Endothelial cell of umbilical vein (primary cell): ENCODE data around the gene ZDHHC6. TPM values are rescaled to one million over a fixed set of nuclear protein-coding genes. Genes with fewer than 3 reads are reported as not detected.

Experiments used
- BruUV-seq: library from RNA; stranded (reverse); fragments of 400-500 nt; replicated peaks from 2 replicates; lab custom pipeline; 2021; lab: Mats Ljungman, UMichigan
- CTCF ChIA-PET: fragments of 300-600, 350-600 bp; sonication (Branson Sonifier 250); formaldehyde crosslinking; loops from one replicate; lab custom pipeline; 2021; ENCODE audit warnings: antibody characterized with exemption, inconsistent platforms; lab: Charles Lee
- POLR2A ChIA-PET: fragments of 300-600, 350-600 bp; sonication (Branson Sonifier 250); formaldehyde crosslinking; loops from one replicate; lab custom pipeline; 2021; ENCODE audit warnings: antibody characterized with exemption, inconsistent platforms; lab: Charles Lee
- DNase-seq: peaks from one replicate; pipeline ENCODE4 v3.0.0-alpha.2; 2011; ENCODE audit warnings: low read depth, low spot score
- FAIRE-seq: peaks from 2 replicates; lab custom pipeline; 2011; peaks lifted over from hg19 to GRCh38; lab: Jason Lieb, UNC
- H2AFZ ChIP-seq: 2 replicates; pipeline ENCODE4 v1.6.0; 2012; ENCODE audit warnings: low read depth, low read length, control low read depth, inconsistent platforms
- H3K27ac ChIP-seq: 2 replicates; pipeline ENCODE4 v1.5.1; 2011; ENCODE audit warnings: low read depth, mild to moderate bottlenecking, control low read depth, low read length, moderate library complexity; ENCODE audit not compliant: insufficient read depth
- H3K27me3 ChIP-seq, 2 experiments: 2 replicates each; pipeline versions ENCODE4 v1.6.0 to v1.6.1; 2011; ENCODE audit warnings: low read length in 2 of 2, mixed read lengths in 1 of 2; ENCODE audit not compliant: control insufficient read depth in 2 of 2, insufficient read depth in 2 of 2
- H3K36me3 ChIP-seq, 2 experiments: 2 replicates in 1 of 2; 3 replicates in 1 of 2; pipeline ENCODE4 v1.5.1; 2011; ENCODE audit warnings: low read length in 2 of 2, mild to moderate bottlenecking in 1 of 2, moderate library complexity in 1 of 2; ENCODE audit not compliant: control insufficient read depth in 2 of 2, insufficient read depth in 2 of 2; ENCODE audit errors: extremely low read depth in 1 of 2
- H3K4me1 ChIP-seq: 3 replicates; pipeline ENCODE4 v1.5.1; 2011; ENCODE audit warnings: mild to moderate bottlenecking, low read length; ENCODE audit not compliant: control insufficient read depth, insufficient read depth; ENCODE audit errors: extremely low read depth
- H3K4me2 ChIP-seq: 2 replicates; pipeline ENCODE4 v1.6.1; 2011; ENCODE audit warnings: low read length, control low read depth, mixed read lengths; ENCODE audit not compliant: insufficient read depth
- H3K4me3 ChIP-seq, 3 experiments: fragments of 200-600 bp in 1 of 3; sonication (generic), shearing (Covaris generic) in 1 of 3; replicated peaks in 1 of 3; 2 replicates each; pipeline ENCODE4 v1.5.1; 2011 to 2016; ENCODE audit warnings: control low read depth in 3 of 3, low read length in 3 of 3, mild to moderate bottlenecking in 2 of 3, inconsistent platforms in 1 of 3, low read depth in 1 of 3, moderate library complexity in 1 of 3; ENCODE audit not compliant: insufficient read depth in 1 of 3
- H3K79me2 ChIP-seq: 2 replicates; pipeline ENCODE4 v1.6.0; 2012; ENCODE audit warnings: low read length, inconsistent platforms; ENCODE audit not compliant: control insufficient read depth, insufficient read depth
- H3K9ac ChIP-seq: replicated peaks from 2 replicates; pipeline ENCODE3; 2011; ENCODE audit warnings: low read length, control low read depth; ENCODE audit not compliant: insufficient read depth; ENCODE audit errors: extremely low read depth
- H3K9me1 ChIP-seq: replicated peaks from 3 replicates; pipeline ENCODE4 v1.6.0; 2011; ENCODE audit warnings: mild to moderate bottlenecking, low read length; ENCODE audit not compliant: control insufficient read depth, insufficient read depth; ENCODE audit errors: extremely low read depth
- H3K9me3 ChIP-seq: replicated peaks from 2 replicates; pipeline ENCODE4 v1.5.1; 2012; ENCODE audit warnings: low read length, inconsistent platforms; ENCODE audit not compliant: control insufficient read depth, insufficient read depth
- H4K20me1 ChIP-seq: replicated peaks from 2 replicates; pipeline ENCODE3; 2011; ENCODE audit warnings: mild to moderate bottlenecking, low read length; ENCODE audit not compliant: control insufficient read depth, insufficient read depth; ENCODE audit errors: extremely low read depth
- EZH2 ChIP-seq: IDR thresholded peaks from 2 replicates; pipeline ENCODE4 v1.6.1; 2012; ENCODE audit warnings: borderline replicate concordance, low read depth, mild to moderate bottlenecking, moderate library complexity, low read length, inconsistent platforms; ENCODE audit not compliant: severe bottlenecking
- FOS ChIP-seq: IDR thresholded peaks from 2 replicates; pipeline ENCODE4 v1.6.1; 2011; ENCODE audit warnings: mild to moderate bottlenecking, low read length, moderate library complexity, borderline replicate concordance; ENCODE audit not compliant: insufficient read depth
- GATA2 ChIP-seq: IDR thresholded peaks from 2 replicates; pipeline ENCODE4 v1.7.0; 2011; ENCODE audit warnings: low read depth, mild to moderate bottlenecking, moderate library complexity, mixed read lengths, low read length; ENCODE audit not compliant: insufficient read length, insufficient read depth
- JUN ChIP-seq: IDR thresholded peaks from 2 replicates; pipeline ENCODE4 v1.6.1; 2011; ENCODE audit warnings: borderline replicate concordance, low read depth; ENCODE audit not compliant: insufficient read length, insufficient read depth
- MYC ChIP-seq: IDR thresholded peaks from one replicate; pipeline ENCODE4 v1.6.1; 2011; ENCODE audit warnings: mild to moderate bottlenecking, low read depth, low read length
- POLR2A ChIP-seq: IDR thresholded peaks from 2 replicates; pipeline ENCODE4 v1.6.1; 2012; ENCODE audit warnings: low read depth, mild to moderate bottlenecking, control low read depth, low read length
- POLR2AphosphoS5 ChIP-seq: IDR thresholded peaks from 2 replicates; pipeline ENCODE4 v1.6.1; 2012; ENCODE audit warnings: low read depth, mild to moderate bottlenecking, control low read depth, low read length, moderate library complexity; ENCODE audit not compliant: insufficient read depth
- dilution Hi-C: fragments of 300-500 bp; cut with MboI; formaldehyde crosslinking; loops from one replicate; pipeline ENCODE4 v1.15.0; 2019; ENCODE audit warnings: low sequenced_read_pairs; ENCODE audit not compliant: extremely low pct_ligation_motif_present
- intact Hi-C: fragments of 100-400 bp; cut with micrococcal nuclease; formaldehyde crosslinking; loops from one replicate; pipeline ENCODE4 v1.10.0; 2022
- polyA plus RNA-seq, 4 experiments: library from polyadenylated mRNA; depleted of rRNA in 3 of 4; stranded (reverse) in 3 of 4; unstranded in 1 of 4; fragments of >200 nt; gene quantifications; 2 replicates each; pipeline versions ENCODE4 v1.2.1 to v1.2.3, GENCODE V29; 2011 to 2012; ENCODE audit warnings: missing spikeins in 1 of 4
- total RNA-seq: library from RNA; stranded (reverse); gene quantifications from 2 replicates; pipeline ENCODE4 v1.2.3, GENCODE V29; 2021
- TF ChIP-seq, protein P1 (sequence below), 2 donors: IDR thresholded peaks; 1 replicate in 1 of 2; 2 replicates in 1 of 2; pipeline ENCODE4 v1.5.1; 2011; ENCODE audit warnings: low read length in 2 of 2, mild to moderate bottlenecking in 2 of 2, moderate library complexity in 2 of 2, control low read depth in 1 of 2, inconsistent platforms in 1 of 2, low read depth in 1 of 2; ENCODE audit not compliant: insufficient read depth in 1 of 2; ENCODE audit errors: extremely low read depth in 1 of 2
- TF ChIP-seq, protein P2 (sequence below): IDR thresholded peaks from 2 replicates; pipeline ENCODE4 v1.6.1; 2011; ENCODE audit not compliant: insufficient read depth, insufficient read length

The ZDHHC6 gene
- total and polyA plus RNA-seq, 2 donors (not counting 3 experiments of a cell fraction or from before 2014, with no cell fraction given) = 21.6 to 41.9 TPM

DNA sequence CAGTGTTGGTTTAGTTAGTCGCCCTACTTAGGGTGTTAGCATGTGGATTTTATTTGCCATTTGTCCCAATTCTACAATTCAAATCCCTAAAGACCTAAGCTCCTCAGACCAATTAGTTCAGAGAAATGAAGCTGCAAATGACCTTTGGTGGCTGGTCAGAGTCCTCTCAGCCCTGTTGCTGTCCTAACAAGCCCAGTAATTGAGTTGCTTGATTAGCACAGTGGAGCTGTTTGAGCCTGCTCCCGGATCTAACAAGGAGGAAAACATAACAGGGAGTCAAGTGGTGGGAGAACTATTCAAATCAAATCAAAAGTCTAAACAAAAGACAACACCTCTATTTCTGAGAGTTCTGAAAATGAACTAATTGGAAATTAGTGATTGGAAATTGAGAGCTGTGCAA lies 22.1 kb downstream of the ZDHHC6 start:
- BruUV-seq = no TSS peak

More for the DNA sequence above, 22.1 kb downstream of the ZDHHC6 start:
- Histone ChIP-seq H3K9me1 (no peaks in the 10 kb centered on the region), H3K27ac (no peak overlapping the region), H4K20me1 (no peaks in the 10 kb centered on the region), H3K27me3 (no peaks in the 10 kb centered on the region), H3K9me3 (no peaks in the 10 kb centered on the region), H2AFZ (no peak overlapping the region), H3K79me2 (no peaks in the 10 kb centered on the region), H3K36me3 (no peaks in the 10 kb centered on the region), H3K4me3 (no peak overlapping the region), H3K9ac (no peak overlapping the region), H3K4me2 (no peak overlapping the region), H3K4me1 (no peaks in the 10 kb centered on the region)
- dilution Hi-C loops = no loop called here
- POLR2A ChIA-PET = no interaction called here
- DNase-seq = no peak
- intact Hi-C loops = no loop called here
- CTCF ChIA-PET = interaction anchor here (1.4 to 1.8 kb wide), 5 partner anchors 10 to 287 kb away, joined by 4 to 22 read pairs (median 6); no protein-coding TSS in a partner anchor
- FAIRE-seq = no peak
- TF ChIP-seq GATA2 (no peak), JUN (no peak), MYC (no peak), POLR2A (no peak), EZH2 (no peak), POLR2AphosphoS5 (no peak), FOS (no peak)
- TF ChIP-seq, protein P1, sequence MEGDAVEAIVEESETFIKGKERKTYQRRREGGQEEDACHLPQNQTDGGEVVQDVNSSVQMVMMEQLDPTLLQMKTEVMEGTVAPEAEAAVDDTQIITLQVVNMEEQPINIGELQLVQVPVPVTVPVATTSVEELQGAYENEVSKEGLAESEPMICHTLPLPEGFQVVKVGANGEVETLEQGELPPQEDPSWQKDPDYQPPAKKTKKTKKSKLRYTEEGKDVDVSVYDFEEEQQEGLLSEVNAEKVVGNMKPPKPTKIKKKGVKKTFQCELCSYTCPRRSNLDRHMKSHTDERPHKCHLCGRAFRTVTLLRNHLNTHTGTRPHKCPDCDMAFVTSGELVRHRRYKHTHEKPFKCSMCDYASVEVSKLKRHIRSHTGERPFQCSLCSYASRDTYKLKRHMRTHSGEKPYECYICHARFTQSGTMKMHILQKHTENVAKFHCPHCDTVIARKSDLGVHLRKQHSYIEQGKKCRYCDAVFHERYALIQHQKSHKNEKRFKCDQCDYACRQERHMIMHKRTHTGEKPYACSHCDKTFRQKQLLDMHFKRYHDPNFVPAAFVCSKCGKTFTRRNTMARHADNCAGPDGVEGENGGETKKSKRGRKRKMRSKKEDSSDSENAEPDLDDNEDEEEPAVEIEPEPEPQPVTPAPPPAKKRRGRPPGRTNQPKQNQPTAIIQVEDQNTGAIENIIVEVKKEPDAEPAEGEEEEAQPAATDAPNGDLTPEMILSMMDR (IDR thresholded peaks at IDR 0.05; ENCODE audit: extremely low read depth in 1 of 2, insufficient read depth in 1 of 2, low read depth in 1 of 2, low read length in 2 of 2) = no peak
- TF ChIP-seq, protein P2, sequence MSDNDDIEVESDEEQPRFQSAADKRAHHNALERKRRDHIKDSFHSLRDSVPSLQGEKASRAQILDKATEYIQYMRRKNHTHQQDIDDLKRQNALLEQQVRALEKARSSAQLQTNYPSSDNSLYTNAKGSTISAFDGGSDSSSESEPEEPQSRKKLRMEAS = no peak
